Esophagus squamous epithelium (tissue), 5 donors: ENCODE results near the gene CBFA2T2. TPM values are rescaled to one million over a fixed set of nuclear protein-coding genes. Genes with fewer than 3 reads are reported as not detected.

Experiments used
- DNase-seq: peaks from one replicate; lab custom pipeline; 2025; lab: John Stamatoyannopoulos, UW
- H3K27ac ChIP-seq, 4 donors: fragments of 200-600 bp; sonication (generic); one replicate each; pipeline ENCODE4 v1.5.1; 2016 to 2019; ENCODE audit warnings: mild to moderate bottlenecking in 1 of 4
- H3K27me3 ChIP-seq, 4 donors: fragments of 200-600 bp; sonication (generic); 1 replicate in 3 of 4; 2 replicates in 1 of 4; pipeline versions ENCODE4 v1.5.1 to v1.6.0; 2017 to 2021; ENCODE audit warnings: antibody characterized with exemption in 1 of 4
- H3K36me3 ChIP-seq, 3 donors: fragments of 200-600 bp; sonication (generic); one replicate each; pipeline ENCODE4 v1.5.1; 2016 to 2019
- H3K4me1 ChIP-seq, 3 donors: fragments of 200-600 bp; sonication (generic); one replicate each; pipeline ENCODE4 v1.5.1; 2017 to 2019
- H3K4me3 ChIP-seq, 4 donors: fragments of 200-600 bp; sonication (generic); 1 replicate in 3 of 4; 2 replicates in 1 of 4; pipeline ENCODE4 v1.5.1; 2016 to 2019; ENCODE audit warnings: mild to moderate bottlenecking in 2 of 4, moderate library complexity in 1 of 4
- H3K9me3 ChIP-seq, 3 donors: fragments of 200-600 bp; sonication (generic); one replicate each; pipeline ENCODE4 v1.5.1; 2016 to 2019
- POLR2A ChIP-seq, 4 donors: fragments of 450-650 bp; IDR thresholded peaks; one replicate each; pipeline ENCODE4 v1.6.1; 2017; ENCODE audit warnings: antibody characterized with exemption in 4 of 4, mild to moderate bottlenecking in 4 of 4, moderate library complexity in 3 of 4
- WGBS, 2 donors: methylation state at CpG; one replicate each; pipeline ENCODE4 v1.1.5; 2018; 5-methylcytosine and 5-hydroxymethylcytosine counted together
- intact Hi-C: fragments of 100-400 bp; cut with DNase I; formaldehyde crosslinking; loops from one replicate; pipeline ENCODE4 v1.15.0; 2022
- total RNA-seq, 4 donors: library from RNA; depleted of rRNA; stranded (reverse); fragments of >200 nt; gene quantifications; one replicate each; pipeline ENCODE4 v1.1.0, GENCODE V29; 2016
- TF ChIP-seq, protein P1 (sequence below), 6 experiments: fragments of 450-650 bp in 4 of 6; fragments of 200-600 bp in 2 of 6; sonication (generic) in 2 of 6; IDR thresholded peaks; one replicate each; pipeline ENCODE4 v1.5.1; 2016 to 2019; ENCODE audit warnings: antibody characterized with exemption in 6 of 6, mild to moderate bottlenecking in 4 of 6, moderate library complexity in 4 of 6
- donor health status: DM: yes; HTN: yes; CAD: no.

CBFA2T2 gene
- total RNA-seq, 4 donors from 2014 or later, result 10.5 to 15.6 (median 10.8) TPM

DNA sequence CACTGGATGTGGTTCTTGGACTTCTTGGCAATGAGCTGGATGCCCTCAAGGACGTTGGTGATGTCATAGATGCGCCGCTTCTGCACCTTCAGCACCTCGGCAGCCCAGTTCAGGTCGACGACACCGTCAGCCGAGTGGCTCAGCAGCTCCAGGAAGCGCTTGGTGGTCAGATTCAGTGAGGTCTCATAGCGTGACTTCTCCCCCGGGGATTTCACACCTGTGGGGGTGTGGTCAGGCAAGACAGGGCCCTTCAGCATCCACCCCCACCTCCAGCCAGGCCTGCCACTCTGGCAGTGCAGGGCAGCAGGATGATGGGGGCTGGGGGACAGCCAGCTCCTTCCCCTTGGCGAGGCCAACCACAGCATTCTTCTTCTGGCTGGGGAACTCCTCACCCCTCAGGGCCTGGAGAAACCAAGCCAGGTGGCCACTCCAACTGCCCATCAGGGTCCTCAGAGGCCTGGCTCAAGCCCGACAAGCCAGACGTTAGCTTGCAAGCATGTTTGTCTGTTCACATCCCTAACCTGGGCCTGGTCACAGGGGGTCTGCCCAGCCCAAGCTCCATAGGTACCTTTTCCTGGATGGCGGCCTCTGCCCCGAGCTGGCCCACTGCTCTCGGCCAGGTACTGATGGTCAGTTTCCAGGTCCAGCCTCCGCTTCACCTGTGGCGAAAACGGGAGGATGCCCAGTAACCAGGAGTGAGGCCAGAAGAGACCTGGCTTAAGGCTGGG is 190.0 kb downstream of the CBFA2T2 start:
- no peaks in the 10 kb centered on the region for H3K36me3 ChIP-seq
- 60 to 90% methylated on average over 1 to 3 of the region's 20 CpGs for WGBS, 2 donors
- no peak overlapping the region for H3K4me3 ChIP-seq
- no peak for TF ChIP-seq POLR2A (IDR thresholded peaks at IDR 0.05)
- TF ChIP-seq, protein P1, sequence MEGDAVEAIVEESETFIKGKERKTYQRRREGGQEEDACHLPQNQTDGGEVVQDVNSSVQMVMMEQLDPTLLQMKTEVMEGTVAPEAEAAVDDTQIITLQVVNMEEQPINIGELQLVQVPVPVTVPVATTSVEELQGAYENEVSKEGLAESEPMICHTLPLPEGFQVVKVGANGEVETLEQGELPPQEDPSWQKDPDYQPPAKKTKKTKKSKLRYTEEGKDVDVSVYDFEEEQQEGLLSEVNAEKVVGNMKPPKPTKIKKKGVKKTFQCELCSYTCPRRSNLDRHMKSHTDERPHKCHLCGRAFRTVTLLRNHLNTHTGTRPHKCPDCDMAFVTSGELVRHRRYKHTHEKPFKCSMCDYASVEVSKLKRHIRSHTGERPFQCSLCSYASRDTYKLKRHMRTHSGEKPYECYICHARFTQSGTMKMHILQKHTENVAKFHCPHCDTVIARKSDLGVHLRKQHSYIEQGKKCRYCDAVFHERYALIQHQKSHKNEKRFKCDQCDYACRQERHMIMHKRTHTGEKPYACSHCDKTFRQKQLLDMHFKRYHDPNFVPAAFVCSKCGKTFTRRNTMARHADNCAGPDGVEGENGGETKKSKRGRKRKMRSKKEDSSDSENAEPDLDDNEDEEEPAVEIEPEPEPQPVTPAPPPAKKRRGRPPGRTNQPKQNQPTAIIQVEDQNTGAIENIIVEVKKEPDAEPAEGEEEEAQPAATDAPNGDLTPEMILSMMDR (IDR thresholded peaks at IDR 0.05), result no peak
- intact Hi-C loops, result no loop called here
- no peak overlapping the region for H3K27ac ChIP-seq
- H3K9me3 ChIP-seq, result no peaks in the 10 kb centered on the region
- H3K27me3 ChIP-seq, result no peaks in the 10 kb centered on the region
- H3K4me1 ChIP-seq, result peaks cover 14 to 41% (median 15%) of the 10 kb centered on the region in 3 donors
- no peak for DNase-seq

DNA sequence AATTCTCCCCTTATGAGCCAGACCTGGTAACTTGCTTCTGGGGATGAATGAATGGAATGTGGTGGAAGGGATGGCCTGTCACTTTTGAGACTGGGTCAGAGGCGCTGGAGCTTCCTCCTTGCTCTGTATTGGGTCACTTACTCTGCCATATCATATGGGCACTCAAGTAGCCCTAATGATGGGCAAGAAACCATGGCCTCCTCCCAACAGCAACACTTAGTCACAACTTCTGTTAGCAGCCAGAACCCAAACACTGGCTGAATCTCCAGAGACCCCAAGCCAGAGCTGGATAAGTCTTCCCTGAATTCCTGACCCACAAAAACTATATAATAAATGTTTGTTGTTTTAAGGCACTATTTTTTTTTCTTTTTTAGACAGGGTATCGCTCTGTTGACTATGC is 190.8 kb downstream of the CBFA2T2 start:
- H3K27me3 ChIP-seq, result no peaks in the 10 kb centered on the region
- WGBS, 2 donors, result 94 to 100% methylated on average over 2 of the region's 2 CpGs
- TF ChIP-seq POLR2A (IDR thresholded peaks at IDR 0.05), result no peak
- TF ChIP-seq, protein P1 (IDR thresholded peaks at IDR 0.05), result no peak
- H3K27ac ChIP-seq, result no peak overlapping the region
- DNase-seq, result no peak
- intact Hi-C loops, result no loop called here
- no peaks in the 10 kb centered on the region for H3K36me3 ChIP-seq
- peaks cover 15 to 41% (median 18%) of the 10 kb centered on the region in 3 donors for H3K4me1 ChIP-seq
- no peak overlapping the region for H3K4me3 ChIP-seq
- H3K9me3 ChIP-seq, result no peaks in the 10 kb centered on the region

DNA sequence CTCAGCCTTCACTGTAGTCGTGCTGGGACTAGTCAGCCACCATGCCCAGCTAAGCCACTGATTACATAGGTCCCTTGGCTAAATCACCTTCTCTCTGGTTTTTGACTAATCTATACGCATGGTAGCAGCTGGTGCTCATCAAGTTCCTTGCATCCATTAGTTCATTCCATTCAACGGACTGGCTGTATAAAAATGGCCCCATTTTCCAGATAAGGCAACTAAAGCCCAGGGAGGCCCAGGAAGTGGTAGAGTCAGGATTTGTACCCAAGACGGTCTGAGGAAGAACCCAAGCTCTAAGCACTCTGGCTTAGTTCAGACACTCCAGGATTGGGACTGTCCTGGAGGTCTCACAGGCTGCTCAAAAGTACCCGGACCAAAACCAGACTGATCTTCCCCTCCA is 191.4 kb downstream of the CBFA2T2 start:
- no peak overlapping the region for H3K27ac ChIP-seq
- no peaks in the 10 kb centered on the region for H3K36me3 ChIP-seq
- H3K27me3 ChIP-seq, result no peaks in the 10 kb centered on the region
- peaks cover 12 to 38% (median 17%) of the 10 kb centered on the region in 3 donors for H3K4me1 ChIP-seq
- intact Hi-C loops, result no loop called here
- H3K4me3 ChIP-seq, result no peak overlapping the region
- H3K9me3 ChIP-seq, result no peaks in the 10 kb centered on the region
- TF ChIP-seq, protein P1 (IDR thresholded peaks at IDR 0.05), result no peak
- TF ChIP-seq POLR2A (IDR thresholded peaks at IDR 0.05), result no peak
- DNase-seq, result no peak
- 81 to 95% methylated on average over 3 to 4 of the region's 5 CpGs for WGBS, 2 donors

DNA sequence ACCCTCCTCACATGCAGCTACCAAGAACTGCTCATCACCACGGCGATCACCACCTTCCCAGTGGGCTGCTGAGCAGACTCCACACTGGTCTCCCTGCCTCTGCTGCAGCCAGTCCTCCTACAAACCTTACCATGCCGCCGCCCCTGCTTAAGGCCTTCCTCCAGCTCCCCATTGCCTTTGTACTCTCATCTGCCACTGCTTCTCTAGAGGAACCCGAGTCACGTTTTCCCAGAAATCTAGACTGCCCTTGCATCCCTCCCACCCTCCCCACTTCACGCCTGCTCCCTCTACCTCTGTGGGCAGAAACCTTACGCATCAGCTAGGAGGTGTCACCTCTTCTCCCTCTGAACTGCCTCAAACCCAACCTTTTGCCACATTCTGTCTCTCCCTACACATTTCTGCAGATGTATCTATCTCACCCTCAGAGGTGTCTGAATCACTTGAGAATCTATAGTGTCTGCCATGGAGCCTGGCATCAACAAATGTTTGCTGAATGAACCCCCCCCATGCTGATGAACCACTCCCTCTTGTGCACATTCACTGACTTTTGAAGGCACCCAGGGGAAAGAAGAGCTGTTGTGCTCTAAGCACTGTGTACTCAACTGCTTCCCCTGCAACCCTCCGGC is 191.9 kb downstream of the CBFA2T2 start:
- Histone ChIP-seq H3K4me1 (peaks cover 13 to 37% (median 17%) of the 10 kb centered on the region in 3 donors), H3K27me3 (no peaks in the 10 kb centered on the region), H3K36me3 (no peaks in the 10 kb centered on the region), H3K4me3 (no peak overlapping the region), H3K27ac (no peak overlapping the region), H3K9me3 (no peaks in the 10 kb centered on the region)
- TF ChIP-seq POLR2A (IDR thresholded peaks at IDR 0.05), result no peak
- TF ChIP-seq, protein P1 (IDR thresholded peaks at IDR 0.05), result no peak
- intact Hi-C loops, result no loop called here
- WGBS, 2 donors, result 79% methylated on average over 9 of the region's 9 CpGs
- DNase-seq, result no peak
